H1 (cell line): ENCODE results near the gene NFATC1. TPM values are rescaled to one million over a fixed set of nuclear protein-coding genes. Genes with fewer than 3 reads are reported as not detected.

Experiments used
- CTCF ChIA-PET: fragments of 300-600 bp; sonication (Branson Sonifier 250); formaldehyde crosslinking; loops from one replicate; lab custom pipeline; 2021; ENCODE audit not compliant: partially characterized antibody; lab: Charles Lee
- POLR2A ChIA-PET: fragments of 300-600 bp; sonication (Branson Sonifier 250); formaldehyde crosslinking; loops from one replicate; lab custom pipeline; 2021; ENCODE audit warnings: inconsistent platforms; ENCODE audit not compliant: partially characterized antibody; lab: Charles Lee
- DNase-seq, 2 experiments: peaks; one replicate each; pipeline versions ENCODE4 v3.0.0 to v3.0.0-alpha.2; 2010 to 2022; ENCODE audit warnings: low spot score in 2 of 2, low read depth in 1 of 2, mixed read lengths in 1 of 2
- FAIRE-seq: peaks from 2 replicates; lab custom pipeline; 2011; peaks lifted over from hg19 to GRCh38; lab: Jason Lieb, UNC
- H2AFZ ChIP-seq: 2 replicates; pipeline ENCODE4 v1.8.1; 2012; ENCODE audit warnings: low read length, inconsistent platforms
- H2AK5ac ChIP-seq: 2 replicates; pipeline ENCODE4 v1.6.1; 2013; ENCODE audit warnings: low read depth, low read length
- H2BK120ac ChIP-seq: replicated peaks from 2 replicates; pipeline ENCODE3; 2013; ENCODE audit warnings: low read depth, low read length, inconsistent platforms
- H2BK12ac ChIP-seq: 2 replicates; pipeline ENCODE4 v1.6.1; 2013; ENCODE audit warnings: low read depth, low read length
- H2BK15ac ChIP-seq: 2 replicates; pipeline ENCODE4 v1.6.1; 2013; ENCODE audit warnings: low read length
- H2BK20ac ChIP-seq: 2 replicates; pipeline ENCODE4 v1.6.1; 2013; ENCODE audit warnings: low read length
- H2BK5ac ChIP-seq: 2 replicates; pipeline ENCODE4 v1.6.1; 2013; ENCODE audit warnings: low read depth, low read length
- H3K14ac ChIP-seq: 2 replicates; pipeline ENCODE4 v1.6.1; 2013; ENCODE audit warnings: inconsistent platforms; ENCODE audit not compliant: insufficient read length
- H3K18ac ChIP-seq: 2 replicates; pipeline ENCODE4 v1.6.1; 2013; ENCODE audit warnings: low read length; ENCODE audit errors: extremely low read depth
- H3K23ac ChIP-seq: 2 replicates; pipeline ENCODE4 v1.6.1; 2013; ENCODE audit warnings: inconsistent platforms; ENCODE audit not compliant: insufficient read length
- H3K23me2 ChIP-seq: 2 replicates; pipeline ENCODE4 v1.6.1; 2013; ENCODE audit warnings: low read depth, low read length
- H3K27ac ChIP-seq: 2 replicates; pipeline ENCODE4 v1.6.1; 2011; ENCODE audit warnings: low read depth, low read length, inconsistent platforms
- H3K27me3 ChIP-seq, 4 experiments: replicated peaks in 1 of 4; 1 replicate in 1 of 4; 2 replicates in 3 of 4; pipeline versions ENCODE4 v1.6.1 to v1.8.1; 2011 to 2013; ENCODE audit warnings: low read length in 3 of 4, mild to moderate bottlenecking in 3 of 4, inconsistent platforms in 2 of 4, mixed read lengths in 2 of 4, moderate library complexity in 1 of 4; ENCODE audit not compliant: control insufficient read depth in 3 of 4, insufficient read depth in 3 of 4; ENCODE audit errors: extremely low read depth in 1 of 4
- H3K36me3 ChIP-seq, 4 experiments: 2 replicates each; pipeline versions ENCODE4 v1.6.1 to v1.8.1; 2011 to 2013; ENCODE audit warnings: mild to moderate bottlenecking in 4 of 4, low read length in 3 of 4, moderate library complexity in 2 of 4, control low read depth in 1 of 4, inconsistent platforms in 1 of 4; ENCODE audit not compliant: insufficient read depth in 4 of 4, control insufficient read depth in 2 of 4
- H3K4ac ChIP-seq: replicated peaks from 2 replicates; pipeline ENCODE3; 2013; ENCODE audit warnings: low read length, low read depth, mixed read lengths, inconsistent platforms; ENCODE audit not compliant: insufficient read length
- H3K4me1 ChIP-seq, 4 experiments: replicated peaks in 1 of 4; 1 replicate in 1 of 4; 2 replicates in 3 of 4; pipeline versions ENCODE4 v1.6.1 to v1.8.1; 2011 to 2013; ENCODE audit warnings: low read length in 3 of 4, inconsistent platforms in 2 of 4, mixed read lengths in 1 of 4; ENCODE audit not compliant: insufficient read depth in 4 of 4, control insufficient read depth in 3 of 4
- H3K4me2 ChIP-seq, 2 experiments: 2 replicates each; pipeline versions ENCODE4 v1.6.1 to v1.8.1; 2011 to 2013; ENCODE audit warnings: low read depth in 2 of 2, low read length in 2 of 2, control low read depth in 1 of 2, inconsistent platforms in 1 of 2, mild to moderate bottlenecking in 1 of 2; ENCODE audit not compliant: insufficient read depth in 1 of 2
- H3K4me3 ChIP-seq, 4 experiments: fragments of 200-600, 300-600 bp in 1 of 4; sonication (generic), shearing (Covaris generic), sonication (Bioruptor Twin) in 1 of 4; 2 replicates each; pipeline versions ENCODE4 v1.5.1 to v1.8.1; 2011 to 2016; ENCODE audit warnings: low read length in 4 of 4, low read depth in 3 of 4, control low read depth in 2 of 4, inconsistent platforms in 2 of 4, mild to moderate bottlenecking in 2 of 4, mixed read lengths in 1 of 4, moderate library complexity in 1 of 4; ENCODE audit not compliant: insufficient read depth in 2 of 4; ENCODE audit errors: extremely low read depth in 1 of 4
- H3K56ac ChIP-seq: replicated peaks from 2 replicates; pipeline ENCODE3; 2013; ENCODE audit warnings: low read depth, mild to moderate bottlenecking, mixed read lengths, low read length, inconsistent platforms; ENCODE audit not compliant: insufficient read length
- H3K79me1 ChIP-seq: 2 replicates; pipeline ENCODE4 v1.6.1; 2013; ENCODE audit warnings: low read depth, low read length, control low read depth
- H3K79me2 ChIP-seq, 2 experiments: 2 replicates each; pipeline versions ENCODE4 v1.6.1 to v1.8.1; 2012 to 2013; ENCODE audit warnings: low read length in 2 of 2, mild to moderate bottlenecking in 2 of 2, inconsistent platforms in 1 of 2; ENCODE audit not compliant: insufficient read depth in 2 of 2, control insufficient read depth in 1 of 2
- H3K9ac ChIP-seq, 4 experiments: replicated peaks in 1 of 4; 1 replicate in 1 of 4; 2 replicates in 3 of 4; pipeline versions ENCODE4 v1.6.1 to v1.8.1; 2011 to 2013; ENCODE audit warnings: low read depth in 3 of 4, low read length in 3 of 4, control low read depth in 2 of 4, mild to moderate bottlenecking in 2 of 4, moderate library complexity in 2 of 4, inconsistent platforms in 1 of 4; ENCODE audit errors: extremely low read depth in 1 of 4
- H3K9me3 ChIP-seq, 2 experiments: 2 replicates each; pipeline versions ENCODE4 v1.6.1 to v1.8.1; 2012 to 2013; ENCODE audit warnings: mild to moderate bottlenecking in 2 of 2, moderate library complexity in 2 of 2, control low read depth in 1 of 2, inconsistent platforms in 1 of 2, low read depth in 1 of 2, low read length in 1 of 2, mixed read lengths in 1 of 2; ENCODE audit not compliant: insufficient read depth in 2 of 2
- H4K20me1 ChIP-seq, 2 experiments: replicated peaks in 1 of 2; 2 replicates each; pipeline versions ENCODE3 to v1.8.1; 2011 to 2013; ENCODE audit warnings: inconsistent platforms in 2 of 2, low read length in 2 of 2, mild to moderate bottlenecking in 1 of 2; ENCODE audit not compliant: insufficient read depth in 2 of 2, control insufficient read depth in 1 of 2
- H4K5ac ChIP-seq: 2 replicates; pipeline ENCODE4 v1.6.1; 2013; ENCODE audit warnings: low read length, low read depth, mixed read lengths, inconsistent platforms; ENCODE audit not compliant: insufficient read length
- H4K8ac ChIP-seq: 2 replicates; pipeline ENCODE4 v1.8.0; 2013; ENCODE audit warnings: mild to moderate bottlenecking, moderate library complexity, low read length, inconsistent platforms; ENCODE audit not compliant: insufficient read depth; ENCODE audit errors: extremely low read depth
- H4K91ac ChIP-seq: replicated peaks from 2 replicates; pipeline ENCODE3; 2013; ENCODE audit warnings: low read length, mixed read lengths, inconsistent platforms; ENCODE audit not compliant: insufficient read length
- KDM1A ChIP-seq: fragments of 200-600, 300-600 bp; sonication (generic); IDR thresholded peaks from 2 replicates; pipeline ENCODE4 v1.7.1; 2016; ENCODE audit warnings: mild to moderate bottlenecking, low read length, borderline replicate concordance
- TEAD4 ChIP-seq: IDR thresholded peaks from 2 replicates; pipeline ENCODE4 v1.6.1; 2012; ENCODE audit warnings: low read depth, low read length, inconsistent platforms, mixed read lengths
- WGBS, 2 experiments: shearing (Covaris generic) in 1 of 2; methylation state at CpG; one replicate each; pipeline versions ENCODE4 v1.1.6 to v1.1.7; 2013 to 2015; ENCODE audit warnings: low lambda C conversion rate in 2 of 2, mixed read lengths in 2 of 2, inconsistent platforms in 1 of 2, low coverage in 1 of 2, missing lambda C conversion rate in 1 of 2; ENCODE audit not compliant: insufficient replicate concordance in 2 of 2, insufficient coverage in 1 of 2, insufficient read length in 1 of 2; ENCODE audit errors: extremely low coverage in 1 of 2, missing lambda C conversion rate in 1 of 2; 5-methylcytosine and 5-hydroxymethylcytosine counted together
- polyA plus RNA-seq, 7 experiments: library from polyadenylated mRNA; depleted of rRNA in 3 of 7; stranded (reverse) in 5 of 7; unstranded in 2 of 7; fragments of >200 nt in 5 of 7; fragments of 200-250 nt in 2 of 7; gene quantifications; 1 replicate in 5 of 7; 2 replicates in 1 of 7; 4 replicates in 1 of 7; pipeline versions ENCODE4 v1.2.1 to v1.2.3, GENCODE V29; 2011 to 2013; ENCODE audit warnings: missing spikeins in 2 of 7, mixed read lengths in 2 of 7
- total RNA-seq: library from RNA; stranded (reverse); fragmentation: NEBNext Ultra II Directional; extraction: Animal tissue kit (Norgen Biotek cat#: 25700); gene quantifications from 2 replicates; pipeline ENCODE4 v1.2.1, GENCODE V29; 2021

NFATC1 gene
- total and polyA plus RNA-seq, 2 of the 8 experiments (the other 6 are each of a cell fraction or from before 2014, with no cell fraction given): 2.0 to 6.6 TPM

- H2BK20ac ChIP-seq: no peak overlapping the region
- no peaks in the 10 kb centered on the region for H3K27me3 ChIP-seq
- no peak overlapping the region for H2BK120ac ChIP-seq
- no peaks in the 10 kb centered on the region; the same call in 1 of the 2 replicates for H3K23me2 ChIP-seq
- no peak overlapping the region for H3K9ac ChIP-seq
- no peaks in the 10 kb centered on the region for H3K4me1 ChIP-seq
- no peak for TF ChIP-seq KDM1A
- no peak for TF ChIP-seq TEAD4
- no peak overlapping the region for H2AK5ac ChIP-seq
- no peak overlapping the region for H2BK5ac ChIP-seq
- H3K56ac ChIP-seq: no peak overlapping the region
- H3K14ac ChIP-seq: no peak overlapping the region
- CTCF ChIA-PET: interaction anchor here (1.3 kb wide), 1 partner anchor 14 kb away, joined by 3 read pairs; no protein-coding TSS in a partner anchor
- H2BK12ac ChIP-seq: no peak overlapping the region
- 94% methylated on average over 10 of the region's 10 CpGs; no CpG with 5 or more reads in 1 of the 2 experiments for WGBS, 2 experiments
- POLR2A ChIA-PET: no interaction called here
- no peaks in the 10 kb centered on the region for H3K79me2 ChIP-seq
- H4K5ac ChIP-seq: no peak overlapping the region
- H3K9me3 ChIP-seq: no peaks in the 10 kb centered on the region
- H4K20me1 ChIP-seq: no peaks in the 10 kb centered on the region
- no peak overlapping the region for H3K4me3 ChIP-seq
- no peak overlapping the region for H2BK15ac ChIP-seq
- H4K8ac ChIP-seq: no peak overlapping the region
- H3K4me2 ChIP-seq: no peak overlapping the region
- DNase-seq: no peak
- no peak overlapping the region for H3K4ac ChIP-seq
- no peak overlapping the region for H3K18ac ChIP-seq
- no peak overlapping the region for H4K91ac ChIP-seq
- FAIRE-seq: no peak
- H3K23ac ChIP-seq: no peak overlapping the region
- no peak overlapping the region for H2AFZ ChIP-seq
- no peak overlapping the region for H3K27ac ChIP-seq
- H3K36me3 ChIP-seq: no peaks in the 10 kb centered on the region
- H3K79me1 ChIP-seq: peaks cover 2% of the 10 kb centered on the region; the same call in 1 of the 2 replicates
Observed at GRCh38 chr18:79428287-79428686, 32.6 kb downstream of the NFATC1 start.
